Right lobe of liver (tissue), 4 donors: ENCODE measurements around the gene KIAA1614.

Experiments
- POLR2A ChIP-seq: fragments of 450-650 bp; IDR thresholded peaks from one replicate; pipeline ENCODE4 v1.6.1; 2017; ENCODE audit warnings: antibody characterized with exemption, mild to moderate bottlenecking
- TF ChIP-seq, protein P1 (sequence below), 4 donors: fragments of 200-600 bp in 3 of 4; fragments of 450-650 bp in 1 of 4; IDR thresholded peaks; one replicate each; pipeline versions ENCODE4 v1.5.1 to v1.8.0; 2016 to 2022; ENCODE audit warnings: antibody characterized with exemption in 4 of 4, mild to moderate bottlenecking in 2 of 4
- donor health status: DM: no; HTN: no; CAD: no.
- donor health status: DM: no; HTN: no; CAD: no.
- donor health status: DM: no; HTN: yes; CAD: no.

DNA sequence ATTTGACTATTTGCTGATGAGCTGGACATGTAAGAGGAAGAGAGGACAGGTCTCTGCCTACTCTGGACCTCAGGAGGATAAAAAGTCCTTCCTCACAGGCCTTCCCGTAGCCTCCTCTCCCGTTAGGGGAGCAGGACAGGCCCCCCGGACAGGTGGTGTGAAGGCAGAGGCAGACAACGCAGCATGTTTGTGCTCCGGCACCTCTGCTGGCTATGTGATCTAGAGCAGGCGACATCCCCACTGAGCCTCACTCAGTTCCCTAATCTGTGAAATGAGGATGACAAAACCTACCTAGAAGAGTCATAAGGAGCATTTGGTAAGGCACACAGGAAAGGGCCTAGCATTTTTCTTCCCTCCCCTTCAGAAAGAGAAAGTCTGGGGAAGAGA is 34.8 kb downstream of the KIAA1614 start:
- TF ChIP-seq POLR2A = no peak
- TF ChIP-seq, protein P1, sequence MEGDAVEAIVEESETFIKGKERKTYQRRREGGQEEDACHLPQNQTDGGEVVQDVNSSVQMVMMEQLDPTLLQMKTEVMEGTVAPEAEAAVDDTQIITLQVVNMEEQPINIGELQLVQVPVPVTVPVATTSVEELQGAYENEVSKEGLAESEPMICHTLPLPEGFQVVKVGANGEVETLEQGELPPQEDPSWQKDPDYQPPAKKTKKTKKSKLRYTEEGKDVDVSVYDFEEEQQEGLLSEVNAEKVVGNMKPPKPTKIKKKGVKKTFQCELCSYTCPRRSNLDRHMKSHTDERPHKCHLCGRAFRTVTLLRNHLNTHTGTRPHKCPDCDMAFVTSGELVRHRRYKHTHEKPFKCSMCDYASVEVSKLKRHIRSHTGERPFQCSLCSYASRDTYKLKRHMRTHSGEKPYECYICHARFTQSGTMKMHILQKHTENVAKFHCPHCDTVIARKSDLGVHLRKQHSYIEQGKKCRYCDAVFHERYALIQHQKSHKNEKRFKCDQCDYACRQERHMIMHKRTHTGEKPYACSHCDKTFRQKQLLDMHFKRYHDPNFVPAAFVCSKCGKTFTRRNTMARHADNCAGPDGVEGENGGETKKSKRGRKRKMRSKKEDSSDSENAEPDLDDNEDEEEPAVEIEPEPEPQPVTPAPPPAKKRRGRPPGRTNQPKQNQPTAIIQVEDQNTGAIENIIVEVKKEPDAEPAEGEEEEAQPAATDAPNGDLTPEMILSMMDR (IDR thresholded peaks at IDR 0.05) = no peak
